ENCODE results near the gene ANKRD55. TPM values are rescaled to one million over a fixed set of nuclear protein-coding genes. Genes with fewer than 3 reads are reported as not detected.
"Not testable (repeated sequence)": the region's sequence is repeated elsewhere in the genome, so short reads cannot be mapped to it uniquely, and the experiment has no call there.

Gene ANKRD55
- total and polyA plus RNA-seq, 12 donors: 0.01 to 0.72 TPM; not detected in 10

DNA sequence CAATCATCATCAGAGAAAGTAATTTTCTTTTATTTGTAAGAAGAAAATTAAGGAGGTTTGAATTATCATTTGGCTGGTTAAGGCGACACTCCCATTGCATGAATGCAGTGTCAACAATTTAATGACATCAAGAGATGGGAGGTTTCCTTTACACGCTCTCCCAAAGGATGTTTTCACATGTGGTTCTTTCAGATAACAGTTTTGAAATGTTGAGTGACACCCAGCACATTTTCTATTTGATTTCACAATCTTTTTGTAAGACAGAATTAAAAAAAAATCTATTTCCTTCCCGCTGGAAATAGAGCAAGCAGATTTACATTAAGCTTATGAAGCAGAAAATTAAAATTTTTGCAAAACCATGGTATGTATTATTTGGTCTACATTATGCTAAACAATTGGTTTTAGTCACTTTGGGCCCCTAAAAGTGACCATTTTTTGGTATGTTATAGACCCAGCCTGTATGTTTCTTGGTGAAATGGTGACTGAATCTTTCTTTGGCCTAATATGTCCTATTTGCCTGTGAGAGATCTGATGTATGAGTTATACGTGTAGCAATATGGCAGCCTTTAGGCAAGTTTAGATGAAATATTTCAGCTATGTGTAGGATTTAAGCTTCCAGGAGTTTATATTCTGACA is 18.9 kb upstream of the ANKRD55 start:
- peak in 2 of 8 donors; percentile 50 to 62 for ATAC-seq
- intact Hi-C loops (cut with DNase I): no loop called here
- Histone ChIP-seq H3K27me3 (no peaks in the 10 kb centered on the region), H3K4me3 (no peak overlapping the region), H3K4me1 (peaks cover 0 to 23% (median 7%) of the 10 kb centered on the region in 9 donors), H3K36me3 (no peaks in the 10 kb centered on the region), H3K9me3 (peaks cover 0 to 4% (median 0%) of the 10 kb centered on the region in 11 donors), H3K27ac (no peak overlapping the region)
- TF ChIP-seq, protein P1, sequence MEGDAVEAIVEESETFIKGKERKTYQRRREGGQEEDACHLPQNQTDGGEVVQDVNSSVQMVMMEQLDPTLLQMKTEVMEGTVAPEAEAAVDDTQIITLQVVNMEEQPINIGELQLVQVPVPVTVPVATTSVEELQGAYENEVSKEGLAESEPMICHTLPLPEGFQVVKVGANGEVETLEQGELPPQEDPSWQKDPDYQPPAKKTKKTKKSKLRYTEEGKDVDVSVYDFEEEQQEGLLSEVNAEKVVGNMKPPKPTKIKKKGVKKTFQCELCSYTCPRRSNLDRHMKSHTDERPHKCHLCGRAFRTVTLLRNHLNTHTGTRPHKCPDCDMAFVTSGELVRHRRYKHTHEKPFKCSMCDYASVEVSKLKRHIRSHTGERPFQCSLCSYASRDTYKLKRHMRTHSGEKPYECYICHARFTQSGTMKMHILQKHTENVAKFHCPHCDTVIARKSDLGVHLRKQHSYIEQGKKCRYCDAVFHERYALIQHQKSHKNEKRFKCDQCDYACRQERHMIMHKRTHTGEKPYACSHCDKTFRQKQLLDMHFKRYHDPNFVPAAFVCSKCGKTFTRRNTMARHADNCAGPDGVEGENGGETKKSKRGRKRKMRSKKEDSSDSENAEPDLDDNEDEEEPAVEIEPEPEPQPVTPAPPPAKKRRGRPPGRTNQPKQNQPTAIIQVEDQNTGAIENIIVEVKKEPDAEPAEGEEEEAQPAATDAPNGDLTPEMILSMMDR (IDR thresholded peaks at IDR 0.05): no peak
- no peak for DNase-seq
- WGBS, 2 donors: 62 to 74% methylated on average over 4 of the region's 4 CpGs

DNA sequence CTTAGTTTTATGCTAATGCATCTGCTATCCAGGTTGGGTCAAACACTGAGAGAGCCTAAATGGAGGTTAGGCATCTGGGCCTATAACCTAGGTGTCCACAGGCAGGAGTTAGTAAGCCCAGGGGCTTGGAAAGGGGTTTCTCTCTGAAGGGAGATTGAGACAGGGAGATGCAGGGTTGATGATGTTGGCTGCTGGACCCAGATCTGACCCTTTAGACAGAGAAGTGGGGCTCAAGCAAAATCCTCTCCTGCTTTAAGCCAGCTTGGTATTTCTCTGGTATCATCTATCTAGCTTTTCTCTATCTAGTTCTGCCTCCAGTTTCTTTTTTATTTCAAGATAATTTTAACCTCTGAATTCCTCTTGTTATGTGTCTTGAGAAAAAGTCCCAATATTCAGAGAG is 18.3 kb upstream of the ANKRD55 start:
- Histone ChIP-seq H3K27ac (no peak overlapping the region), H3K9me3 (peaks cover 0 to 4% (median 0%) of the 10 kb centered on the region in 11 donors), H3K36me3 (no peaks in the 10 kb centered on the region), H3K27me3 (no peaks in the 10 kb centered on the region), H3K4me3 (no peak overlapping the region), H3K4me1 (peaks cover 0 to 27% (median 7%) of the 10 kb centered on the region in 9 donors)
- DNase-seq: no peak
- ATAC-seq: no peak
- intact Hi-C loops (cut with DNase I): no loop called here
- TF ChIP-seq, protein P1 (IDR thresholded peaks at IDR 0.05): no peak

DNA sequence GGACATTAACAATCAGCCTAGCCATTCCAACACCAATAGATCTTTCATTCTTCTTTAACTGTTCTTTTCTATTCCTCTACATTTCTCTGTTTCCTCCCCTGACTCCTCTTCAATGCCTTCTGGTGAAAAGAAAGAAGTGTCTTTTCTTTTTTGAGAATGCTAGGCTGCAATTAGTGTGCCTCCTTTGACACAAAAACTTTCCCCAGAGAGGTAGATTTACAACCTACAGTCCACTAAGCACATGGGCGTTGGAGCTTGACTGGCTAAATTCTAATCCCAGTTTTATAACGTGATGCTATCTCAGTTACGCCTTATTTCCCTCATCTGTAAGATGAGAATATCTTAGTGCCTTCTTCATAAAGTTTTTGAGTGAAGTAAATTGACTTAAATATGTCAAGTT is 16.9 kb upstream of the ANKRD55 start:
- TF ChIP-seq, protein P1 (IDR thresholded peaks at IDR 0.05): no peak
- Histone ChIP-seq H3K27me3 (no peaks in the 10 kb centered on the region), H3K36me3 (no peaks in the 10 kb centered on the region), H3K4me3 (no peak overlapping the region), H3K4me1 (peaks cover 0 to 27% (median 7%) of the 10 kb centered on the region in 9 donors), H3K9me3 (peaks cover 0 to 4% (median 0%) of the 10 kb centered on the region in 11 donors), H3K27ac (no peak overlapping the region)
- DNase-seq: no peak
- WGBS, 2 donors: 93 to 94% methylated on average over 3 of the region's 3 CpGs
- intact Hi-C loops (cut with DNase I): no loop called here
- no peak for ATAC-seq

DNA sequence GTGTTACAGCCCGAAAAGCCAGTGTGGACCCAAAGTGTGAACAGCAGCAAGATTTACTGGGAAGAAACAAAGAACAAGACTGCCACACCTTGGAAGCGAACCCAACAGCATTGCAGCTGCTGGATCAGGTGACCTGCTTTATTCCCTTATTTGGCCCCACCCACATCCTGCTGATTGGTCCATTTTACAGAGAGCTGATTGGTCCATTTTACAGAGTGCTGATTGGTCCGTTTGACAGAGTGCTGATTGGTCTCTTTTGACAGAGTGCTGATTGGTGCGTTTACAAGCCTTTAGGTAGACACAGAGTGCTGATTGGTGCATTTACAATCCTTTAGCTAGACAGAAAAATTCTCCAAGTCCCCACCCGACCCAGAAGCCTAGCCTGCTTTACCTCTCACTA is 16.0 kb upstream of the ANKRD55 start:
- H3K36me3 ChIP-seq; H3K27me3 ChIP-seq; H3K9me3 ChIP-seq; H3K4me3 ChIP-seq; H3K27ac ChIP-seq; intact Hi-C loops (cut with DNase I); DNase-seq; ATAC-seq: not testable (repeated sequence)
- peaks cover 0 to 27% (median 7%) of the 10 kb centered on the region in 9 donors for H3K4me1 ChIP-seq
- 77 to 95% methylated on average over 5 of the region's 5 CpGs for WGBS, 2 donors

DNA sequence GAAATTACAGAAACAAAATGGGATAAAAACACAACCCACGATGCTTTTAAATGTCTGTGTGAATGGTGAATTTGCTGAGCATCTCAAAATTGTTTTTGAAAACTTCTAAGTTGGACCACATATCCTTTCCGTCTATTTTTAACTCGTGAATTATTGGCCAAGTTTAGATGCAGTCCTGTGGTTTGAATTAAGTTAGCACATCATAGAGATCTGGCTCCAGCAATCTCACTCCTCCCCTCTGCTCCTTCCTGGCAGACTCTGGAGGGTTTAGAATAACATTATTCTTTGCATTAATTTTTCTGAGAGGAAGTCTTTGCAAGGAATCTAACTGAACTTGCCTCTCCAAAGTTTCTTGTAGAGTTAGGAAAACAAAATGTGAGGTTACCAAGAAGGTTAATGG is 14.5 kb upstream of the ANKRD55 start:
- H3K9me3 ChIP-seq: peaks cover 0 to 7% (median 0%) of the 10 kb centered on the region in 11 donors
- ATAC-seq: peak in 2 of 8 donors; percentile 47 to 53
- WGBS, 2 donors: 30 to 40% methylated on average over 3 of the region's 3 CpGs
- TF ChIP-seq, protein P1 (IDR thresholded peaks at IDR 0.05): no peak
- peak overlapping the region in 1 of 10 donors; percentile 29 for H3K27ac ChIP-seq
- H3K4me3 ChIP-seq: no peak overlapping the region
- H3K36me3 ChIP-seq: no peaks in the 10 kb centered on the region
- H3K27me3 ChIP-seq: no peaks in the 10 kb centered on the region
- DNase-seq: no peak
- peaks cover 0 to 18% (median 6%) of the 10 kb centered on the region in 9 donors for H3K4me1 ChIP-seq
- intact Hi-C loops (cut with DNase I): no loop called here
